ENCODE results near the gene PAFAH1B1.
A peak's percentile ranks its signal among the peaks of the same experiment; 100 is the strongest.

The PAFAH1B1 gene

DNA sequence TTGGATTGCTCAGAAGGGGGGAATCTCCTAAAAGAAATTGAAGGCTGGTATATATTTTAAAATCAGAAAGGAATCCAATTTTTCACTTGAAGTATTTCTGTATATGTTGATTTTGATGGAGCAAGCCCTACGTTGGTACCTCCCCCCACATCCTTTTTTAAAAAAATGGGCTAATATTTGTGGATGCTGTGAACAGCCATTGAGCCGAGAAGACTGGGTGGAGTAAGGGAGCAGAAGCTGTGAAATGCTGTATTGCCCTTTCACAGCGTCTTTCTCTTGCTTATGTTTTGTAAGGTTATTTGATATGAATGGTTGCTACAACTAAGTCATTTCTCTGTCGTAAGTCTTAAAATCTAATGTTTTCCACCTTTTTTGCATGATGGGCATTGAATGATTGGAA lies 2.3 kb downstream of the PAFAH1B1 start:
- TF ChIP-seq ZNF404 (tag by site-specific recombination; IDR thresholded peaks at IDR 0.05) = no peak
- no peak for TF ChIP-seq ZNF266 (tag by site-specific recombination; IDR thresholded peaks at IDR 0.05; ENCODE audit: low read depth)
- TF ChIP-seq ZEB2 (tag by site-specific recombination; IDR thresholded peaks at IDR 0.05) = no peak
- TF ChIP-seq, protein P1, sequence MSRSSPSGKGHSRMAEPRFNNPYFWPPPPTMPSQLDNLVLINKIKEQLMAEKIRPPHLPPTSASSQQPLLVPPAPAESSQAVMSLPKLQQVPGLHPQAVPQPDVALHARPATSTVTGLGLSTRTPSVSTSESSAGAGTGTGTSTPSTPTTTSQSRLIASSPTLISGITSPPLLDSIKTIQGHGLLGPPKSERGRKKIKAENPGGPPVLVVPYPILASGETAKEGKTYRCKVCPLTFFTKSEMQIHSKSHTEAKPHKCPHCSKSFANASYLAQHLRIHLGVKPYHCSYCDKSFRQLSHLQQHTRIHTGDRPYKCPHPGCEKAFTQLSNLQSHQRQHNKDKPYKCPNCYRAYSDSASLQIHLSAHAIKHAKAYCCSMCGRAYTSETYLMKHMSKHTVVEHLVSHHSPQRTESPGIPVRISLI (tag by site-specific recombination; IDR thresholded peaks at IDR 0.05) = no peak
- no peak for TF ChIP-seq ELK4 (IDR thresholded peaks at IDR 0.05; ENCODE audit: borderline replicate concordance, low read depth, low read length)
- TF ChIP-seq, protein P2, sequence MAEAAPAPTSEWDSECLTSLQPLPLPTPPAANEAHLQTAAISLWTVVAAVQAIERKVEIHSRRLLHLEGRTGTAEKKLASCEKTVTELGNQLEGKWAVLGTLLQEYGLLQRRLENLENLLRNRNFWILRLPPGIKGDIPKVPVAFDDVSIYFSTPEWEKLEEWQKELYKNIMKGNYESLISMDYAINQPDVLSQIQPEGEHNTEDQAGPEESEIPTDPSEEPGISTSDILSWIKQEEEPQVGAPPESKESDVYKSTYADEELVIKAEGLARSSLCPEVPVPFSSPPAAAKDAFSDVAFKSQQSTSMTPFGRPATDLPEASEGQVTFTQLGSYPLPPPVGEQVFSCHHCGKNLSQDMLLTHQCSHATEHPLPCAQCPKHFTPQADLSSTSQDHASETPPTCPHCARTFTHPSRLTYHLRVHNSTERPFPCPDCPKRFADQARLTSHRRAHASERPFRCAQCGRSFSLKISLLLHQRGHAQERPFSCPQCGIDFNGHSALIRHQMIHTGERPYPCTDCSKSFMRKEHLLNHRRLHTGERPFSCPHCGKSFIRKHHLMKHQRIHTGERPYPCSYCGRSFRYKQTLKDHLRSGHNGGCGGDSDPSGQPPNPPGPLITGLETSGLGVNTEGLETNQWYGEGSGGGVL (tag by site-specific recombination; IDR thresholded peaks at IDR 0.05) = no peak
- no peak for TF ChIP-seq ZBTB7A (tag by site-specific recombination; IDR thresholded peaks at IDR 0.05; ENCODE audit: low read depth)
- TF ChIP-seq, protein P3, sequence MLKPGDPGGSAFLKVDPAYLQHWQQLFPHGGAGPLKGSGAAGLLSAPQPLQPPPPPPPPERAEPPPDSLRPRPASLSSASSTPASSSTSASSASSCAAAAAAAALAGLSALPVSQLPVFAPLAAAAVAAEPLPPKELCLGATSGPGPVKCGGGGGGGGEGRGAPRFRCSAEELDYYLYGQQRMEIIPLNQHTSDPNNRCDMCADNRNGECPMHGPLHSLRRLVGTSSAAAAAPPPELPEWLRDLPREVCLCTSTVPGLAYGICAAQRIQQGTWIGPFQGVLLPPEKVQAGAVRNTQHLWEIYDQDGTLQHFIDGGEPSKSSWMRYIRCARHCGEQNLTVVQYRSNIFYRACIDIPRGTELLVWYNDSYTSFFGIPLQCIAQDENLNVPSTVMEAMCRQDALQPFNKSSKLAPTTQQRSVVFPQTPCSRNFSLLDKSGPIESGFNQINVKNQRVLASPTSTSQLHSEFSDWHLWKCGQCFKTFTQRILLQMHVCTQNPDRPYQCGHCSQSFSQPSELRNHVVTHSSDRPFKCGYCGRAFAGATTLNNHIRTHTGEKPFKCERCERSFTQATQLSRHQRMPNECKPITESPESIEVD (tag by site-specific recombination; IDR thresholded peaks at IDR 0.05) = 0 out of 2 replicates have a peak, but pooled peaks have one; percentile 3
- Histone ChIP-seq H3K4me3 (ENCODE audit: low read depth, low read length) (peak overlapping the region; percentile 95), H3K9me3 (ENCODE audit: control insufficient read depth, insufficient read depth, low read depth, low read length) (no peaks in the 10 kb centered on the region), H3K36me3 (ENCODE audit: control insufficient read depth in 2 of 2, insufficient read depth in 1 of 2, low read length in 2 of 2) (peaks cover 0 to 11% of the 10 kb centered on the region in 2 experiments; a peak in 1 of 3 replicates), H3K4me1 (ENCODE audit: control insufficient read depth, insufficient read depth, low read length) (peaks cover 24% of the 10 kb centered on the region), H3K27ac (ENCODE audit: extremely low read depth, low read depth, low read length) (no peak overlapping the region)
- POLR2A ChIA-PET = interaction anchor here (0.7 to 1.2 kb wide), 3 partner anchors 42 to 118 kb away, joined by 3 to 7 read pairs (median 5); no protein-coding TSS in a partner anchor
- CTCF ChIA-PET = no interaction called here

GRCh38 chr17:2598166-2598565 lies 4.7 kb downstream of the PAFAH1B1 start:
- H3K4me3 ChIP-seq (ENCODE audit: low read depth, low read length) = no peak overlapping the region
- peaks cover 0 to 11% of the 10 kb centered on the region in 2 experiments; a peak in 1 of 3 replicates for H3K36me3 ChIP-seq (ENCODE audit: control insufficient read depth in 2 of 2, insufficient read depth in 1 of 2, low read length in 2 of 2)
- H3K27ac ChIP-seq (ENCODE audit: extremely low read depth, low read depth, low read length) = no peak overlapping the region
- POLR2A ChIA-PET = no interaction called here
- CTCF ChIA-PET = interaction anchor here (1.3 kb wide), 1 partner anchor 17 kb away, joined by 3 read pairs; no protein-coding TSS in a partner anchor
- TF ChIP-seq ZNF654 (tag by site-specific recombination; IDR thresholded peaks at IDR 0.05; ENCODE audit: low read depth) (no peak), ZNF202 (tag by site-specific recombination; IDR thresholded peaks at IDR 0.05; ENCODE audit: borderline replicate concordance) (no peak), SP3 (tag by site-specific recombination; IDR thresholded peaks at IDR 0.05) (no peak), ZNF670 (tag by site-specific recombination; IDR thresholded peaks at IDR 0.05; ENCODE audit: low read depth) (no peak), MZF1 (tag by site-specific recombination; IDR thresholded peaks at IDR 0.05; ENCODE audit: borderline replicate concordance) (no peak), ZNF16 (tag by site-specific recombination; IDR thresholded peaks at IDR 0.05; ENCODE audit: low read depth) (no peak)
- TF ChIP-seq, protein P4, sequence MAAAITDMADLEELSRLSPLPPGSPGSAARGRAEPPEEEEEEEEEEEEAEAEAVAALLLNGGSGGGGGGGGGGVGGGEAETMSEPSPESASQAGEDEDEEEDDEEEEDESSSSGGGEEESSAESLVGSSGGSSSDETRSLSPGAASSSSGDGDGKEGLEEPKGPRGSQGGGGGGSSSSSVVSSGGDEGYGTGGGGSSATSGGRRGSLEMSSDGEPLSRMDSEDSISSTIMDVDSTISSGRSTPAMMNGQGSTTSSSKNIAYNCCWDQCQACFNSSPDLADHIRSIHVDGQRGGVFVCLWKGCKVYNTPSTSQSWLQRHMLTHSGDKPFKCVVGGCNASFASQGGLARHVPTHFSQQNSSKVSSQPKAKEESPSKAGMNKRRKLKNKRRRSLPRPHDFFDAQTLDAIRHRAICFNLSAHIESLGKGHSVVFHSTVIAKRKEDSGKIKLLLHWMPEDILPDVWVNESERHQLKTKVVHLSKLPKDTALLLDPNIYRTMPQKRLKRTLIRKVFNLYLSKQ (tag by site-specific recombination; IDR thresholded peaks at IDR 0.05; ENCODE audit: borderline replicate concordance) = no peak
- TF ChIP-seq, protein P1 (tag by site-specific recombination; IDR thresholded peaks at IDR 0.05) = 0 out of 2 replicates have a peak, but pooled peaks have one; percentile 25
- H3K4me1 ChIP-seq (ENCODE audit: control insufficient read depth, insufficient read depth, low read length) = peaks cover 43% of the 10 kb centered on the region
- H3K9me3 ChIP-seq (ENCODE audit: control insufficient read depth, insufficient read depth, low read depth, low read length) = no peaks in the 10 kb centered on the region

Data from HEK293 (cell line).